H1 (cell line): ENCODE results near the gene INO80C. TPM values are rescaled to one million over a fixed set of nuclear protein-coding genes. Genes with fewer than 3 reads are reported as not detected.

Experiments used
- CTCF ChIA-PET: fragments of 300-600 bp; sonication (Branson Sonifier 250); formaldehyde crosslinking; loops from one replicate; lab custom pipeline; 2021; ENCODE audit not compliant: partially characterized antibody; lab: Charles Lee
- POLR2A ChIA-PET: fragments of 300-600 bp; sonication (Branson Sonifier 250); formaldehyde crosslinking; loops from one replicate; lab custom pipeline; 2021; ENCODE audit warnings: inconsistent platforms; ENCODE audit not compliant: partially characterized antibody; lab: Charles Lee
- DNase-seq, 2 experiments: peaks; one replicate each; pipeline versions ENCODE4 v3.0.0 to v3.0.0-alpha.2; 2010 to 2022; ENCODE audit warnings: low spot score in 2 of 2, low read depth in 1 of 2, mixed read lengths in 1 of 2
- FAIRE-seq: peaks from 2 replicates; lab custom pipeline; 2011; peaks lifted over from hg19 to GRCh38; lab: Jason Lieb, UNC
- H2AFZ ChIP-seq: 2 replicates; pipeline ENCODE4 v1.8.1; 2012; ENCODE audit warnings: low read length, inconsistent platforms
- H2AK5ac ChIP-seq: 2 replicates; pipeline ENCODE4 v1.6.1; 2013; ENCODE audit warnings: low read depth, low read length
- H2BK120ac ChIP-seq: replicated peaks from 2 replicates; pipeline ENCODE3; 2013; ENCODE audit warnings: low read depth, low read length, inconsistent platforms
- H2BK12ac ChIP-seq: 2 replicates; pipeline ENCODE4 v1.6.1; 2013; ENCODE audit warnings: low read depth, low read length
- H2BK15ac ChIP-seq: 2 replicates; pipeline ENCODE4 v1.6.1; 2013; ENCODE audit warnings: low read length
- H2BK20ac ChIP-seq: 2 replicates; pipeline ENCODE4 v1.6.1; 2013; ENCODE audit warnings: low read length
- H2BK5ac ChIP-seq: 2 replicates; pipeline ENCODE4 v1.6.1; 2013; ENCODE audit warnings: low read depth, low read length
- H3K14ac ChIP-seq: 2 replicates; pipeline ENCODE4 v1.6.1; 2013; ENCODE audit warnings: inconsistent platforms; ENCODE audit not compliant: insufficient read length
- H3K18ac ChIP-seq: 2 replicates; pipeline ENCODE4 v1.6.1; 2013; ENCODE audit warnings: low read length; ENCODE audit errors: extremely low read depth
- H3K23ac ChIP-seq: 2 replicates; pipeline ENCODE4 v1.6.1; 2013; ENCODE audit warnings: inconsistent platforms; ENCODE audit not compliant: insufficient read length
- H3K23me2 ChIP-seq: 2 replicates; pipeline ENCODE4 v1.6.1; 2013; ENCODE audit warnings: low read depth, low read length
- H3K27ac ChIP-seq: 2 replicates; pipeline ENCODE4 v1.6.1; 2011; ENCODE audit warnings: low read depth, low read length, inconsistent platforms
- H3K27me3 ChIP-seq, 4 experiments: replicated peaks in 1 of 4; 1 replicate in 1 of 4; 2 replicates in 3 of 4; pipeline versions ENCODE4 v1.6.1 to v1.8.1; 2011 to 2013; ENCODE audit warnings: low read length in 3 of 4, mild to moderate bottlenecking in 3 of 4, inconsistent platforms in 2 of 4, mixed read lengths in 2 of 4, moderate library complexity in 1 of 4; ENCODE audit not compliant: control insufficient read depth in 3 of 4, insufficient read depth in 3 of 4; ENCODE audit errors: extremely low read depth in 1 of 4
- H3K36me3 ChIP-seq, 4 experiments: 2 replicates each; pipeline versions ENCODE4 v1.6.1 to v1.8.1; 2011 to 2013; ENCODE audit warnings: mild to moderate bottlenecking in 4 of 4, low read length in 3 of 4, moderate library complexity in 2 of 4, control low read depth in 1 of 4, inconsistent platforms in 1 of 4; ENCODE audit not compliant: insufficient read depth in 4 of 4, control insufficient read depth in 2 of 4
- H3K4ac ChIP-seq: replicated peaks from 2 replicates; pipeline ENCODE3; 2013; ENCODE audit warnings: low read length, low read depth, mixed read lengths, inconsistent platforms; ENCODE audit not compliant: insufficient read length
- H3K4me1 ChIP-seq, 4 experiments: replicated peaks in 1 of 4; 1 replicate in 1 of 4; 2 replicates in 3 of 4; pipeline versions ENCODE4 v1.6.1 to v1.8.1; 2011 to 2013; ENCODE audit warnings: low read length in 3 of 4, inconsistent platforms in 2 of 4, mixed read lengths in 1 of 4; ENCODE audit not compliant: insufficient read depth in 4 of 4, control insufficient read depth in 3 of 4
- H3K4me2 ChIP-seq, 2 experiments: 2 replicates each; pipeline versions ENCODE4 v1.6.1 to v1.8.1; 2011 to 2013; ENCODE audit warnings: low read depth in 2 of 2, low read length in 2 of 2, control low read depth in 1 of 2, inconsistent platforms in 1 of 2, mild to moderate bottlenecking in 1 of 2; ENCODE audit not compliant: insufficient read depth in 1 of 2
- H3K4me3 ChIP-seq, 4 experiments: fragments of 200-600, 300-600 bp in 1 of 4; sonication (generic), shearing (Covaris generic), sonication (Bioruptor Twin) in 1 of 4; 2 replicates each; pipeline versions ENCODE4 v1.5.1 to v1.8.1; 2011 to 2016; ENCODE audit warnings: low read length in 4 of 4, low read depth in 3 of 4, control low read depth in 2 of 4, inconsistent platforms in 2 of 4, mild to moderate bottlenecking in 2 of 4, mixed read lengths in 1 of 4, moderate library complexity in 1 of 4; ENCODE audit not compliant: insufficient read depth in 2 of 4; ENCODE audit errors: extremely low read depth in 1 of 4
- H3K56ac ChIP-seq: replicated peaks from 2 replicates; pipeline ENCODE3; 2013; ENCODE audit warnings: low read depth, mild to moderate bottlenecking, mixed read lengths, low read length, inconsistent platforms; ENCODE audit not compliant: insufficient read length
- H3K79me1 ChIP-seq: 2 replicates; pipeline ENCODE4 v1.6.1; 2013; ENCODE audit warnings: low read depth, low read length, control low read depth
- H3K79me2 ChIP-seq, 2 experiments: 2 replicates each; pipeline versions ENCODE4 v1.6.1 to v1.8.1; 2012 to 2013; ENCODE audit warnings: low read length in 2 of 2, mild to moderate bottlenecking in 2 of 2, inconsistent platforms in 1 of 2; ENCODE audit not compliant: insufficient read depth in 2 of 2, control insufficient read depth in 1 of 2
- H3K9ac ChIP-seq, 4 experiments: replicated peaks in 1 of 4; 1 replicate in 1 of 4; 2 replicates in 3 of 4; pipeline versions ENCODE4 v1.6.1 to v1.8.1; 2011 to 2013; ENCODE audit warnings: low read depth in 3 of 4, low read length in 3 of 4, control low read depth in 2 of 4, mild to moderate bottlenecking in 2 of 4, moderate library complexity in 2 of 4, inconsistent platforms in 1 of 4; ENCODE audit errors: extremely low read depth in 1 of 4
- H3K9me3 ChIP-seq, 2 experiments: 2 replicates each; pipeline versions ENCODE4 v1.6.1 to v1.8.1; 2012 to 2013; ENCODE audit warnings: mild to moderate bottlenecking in 2 of 2, moderate library complexity in 2 of 2, control low read depth in 1 of 2, inconsistent platforms in 1 of 2, low read depth in 1 of 2, low read length in 1 of 2, mixed read lengths in 1 of 2; ENCODE audit not compliant: insufficient read depth in 2 of 2
- H4K20me1 ChIP-seq, 2 experiments: replicated peaks in 1 of 2; 2 replicates each; pipeline versions ENCODE3 to v1.8.1; 2011 to 2013; ENCODE audit warnings: inconsistent platforms in 2 of 2, low read length in 2 of 2, mild to moderate bottlenecking in 1 of 2; ENCODE audit not compliant: insufficient read depth in 2 of 2, control insufficient read depth in 1 of 2
- H4K5ac ChIP-seq: 2 replicates; pipeline ENCODE4 v1.6.1; 2013; ENCODE audit warnings: low read length, low read depth, mixed read lengths, inconsistent platforms; ENCODE audit not compliant: insufficient read length
- H4K8ac ChIP-seq: 2 replicates; pipeline ENCODE4 v1.8.0; 2013; ENCODE audit warnings: mild to moderate bottlenecking, moderate library complexity, low read length, inconsistent platforms; ENCODE audit not compliant: insufficient read depth; ENCODE audit errors: extremely low read depth
- H4K91ac ChIP-seq: replicated peaks from 2 replicates; pipeline ENCODE3; 2013; ENCODE audit warnings: low read length, mixed read lengths, inconsistent platforms; ENCODE audit not compliant: insufficient read length
- BACH1 ChIP-seq: IDR thresholded peaks from 2 replicates; pipeline ENCODE4 v1.6.1; 2012; ENCODE audit warnings: low read length, improper control_type of control experiment
- SRF ChIP-seq: IDR thresholded peaks from 2 replicates; pipeline ENCODE4 v1.6.1; 2011; ENCODE audit warnings: mild to moderate bottlenecking, low read depth, low read length, moderate library complexity
- WGBS, 2 experiments: shearing (Covaris generic) in 1 of 2; methylation state at CpG; one replicate each; pipeline versions ENCODE4 v1.1.6 to v1.1.7; 2013 to 2015; ENCODE audit warnings: low lambda C conversion rate in 2 of 2, mixed read lengths in 2 of 2, inconsistent platforms in 1 of 2, low coverage in 1 of 2, missing lambda C conversion rate in 1 of 2; ENCODE audit not compliant: insufficient replicate concordance in 2 of 2, insufficient coverage in 1 of 2, insufficient read length in 1 of 2; ENCODE audit errors: extremely low coverage in 1 of 2, missing lambda C conversion rate in 1 of 2; 5-methylcytosine and 5-hydroxymethylcytosine counted together
- polyA plus RNA-seq, 7 experiments: library from polyadenylated mRNA; depleted of rRNA in 3 of 7; stranded (reverse) in 5 of 7; unstranded in 2 of 7; fragments of >200 nt in 5 of 7; fragments of 200-250 nt in 2 of 7; gene quantifications; 1 replicate in 5 of 7; 2 replicates in 1 of 7; 4 replicates in 1 of 7; pipeline versions ENCODE4 v1.2.1 to v1.2.3, GENCODE V29; 2011 to 2013; ENCODE audit warnings: missing spikeins in 2 of 7, mixed read lengths in 2 of 7
- total RNA-seq: library from RNA; stranded (reverse); fragmentation: NEBNext Ultra II Directional; extraction: Animal tissue kit (Norgen Biotek cat#: 25700); gene quantifications from 2 replicates; pipeline ENCODE4 v1.2.1, GENCODE V29; 2021

Gene INO80C
- total and polyA plus RNA-seq, 2 of the 8 experiments (the other 6 are each of a cell fraction or from before 2014, with no cell fraction given): 30.1 to 48.9 TPM

DNA sequence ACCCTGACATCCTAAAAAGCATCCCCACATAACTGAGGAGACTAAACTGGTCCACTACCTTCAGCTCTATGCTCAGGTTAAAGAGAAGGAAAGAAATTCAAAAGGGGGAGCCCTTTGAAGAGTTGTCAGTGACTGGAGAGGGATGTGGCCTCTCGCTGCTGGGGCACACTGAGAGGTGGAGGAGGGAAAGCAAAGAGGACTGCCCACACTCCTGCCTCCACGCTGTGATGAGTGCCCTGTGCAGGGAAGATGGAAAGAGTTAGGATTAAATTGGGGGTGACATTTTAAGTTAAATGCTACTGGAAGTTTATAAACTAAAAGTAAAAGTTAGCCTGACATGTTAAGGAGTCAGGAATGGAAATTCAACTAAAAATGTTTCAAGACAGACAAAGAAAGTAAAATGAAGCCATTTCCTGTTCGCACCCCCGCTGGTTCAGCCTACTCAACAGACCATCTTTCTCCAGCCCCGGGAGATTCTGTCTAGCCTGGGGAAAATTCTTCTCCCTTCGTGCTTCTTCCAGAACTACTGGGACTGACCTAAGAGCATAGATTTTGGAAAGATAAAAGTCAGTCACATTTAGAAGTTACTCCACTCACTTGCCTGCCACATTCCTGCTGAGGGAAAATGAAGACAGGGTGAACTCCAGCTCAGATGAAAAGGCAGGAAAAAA, 17.8 kb upstream of the INO80C start:
- H2BK5ac ChIP-seq: peak overlapping the region; percentile 12; the same call in 1 of the 2 replicates
- WGBS, 2 experiments: 59% methylated on average over 6 of the region's 6 CpGs; no CpG with 5 or more reads in 1 of the 2 experiments
- TF ChIP-seq BACH1: no peak
- no peak for TF ChIP-seq SRF
- no peak overlapping the region for H3K4me2 ChIP-seq
- H3K79me1 ChIP-seq: no peaks in the 10 kb centered on the region
- H3K23ac ChIP-seq: no peak overlapping the region
- no peak for FAIRE-seq
- DNase-seq: no peak
- H3K4me3 ChIP-seq: no peak overlapping the region
- no peak overlapping the region for H2BK20ac ChIP-seq
- no peak overlapping the region for H4K8ac ChIP-seq
- no peak overlapping the region for H2AK5ac ChIP-seq
- no peak overlapping the region for H4K91ac ChIP-seq
- H3K9me3 ChIP-seq: no peaks in the 10 kb centered on the region
- ChIA-PET CTCF (interaction anchor here (1.0 kb wide), 2 partner anchors 11 to 16 kb away, joined by 3 read pairs; no protein-coding TSS in a partner anchor), POLR2A (interaction anchor here (0.6 to 1.7 kb wide), 6 partner anchors 10 to 1001 kb away, joined by 3 to 5 read pairs (median 3); no protein-coding TSS in a partner anchor)
- peak overlapping the region; percentile 46; the same call in 1 of the 2 replicates for H2AFZ ChIP-seq
- no peak overlapping the region for H3K14ac ChIP-seq
- peak overlapping the region; percentile 10; the same call in 1 of the 2 replicates for H2BK12ac ChIP-seq
- H3K23me2 ChIP-seq: no peaks in the 10 kb centered on the region
- H3K27ac ChIP-seq: no peak overlapping the region
- H3K79me2 ChIP-seq: no peaks in the 10 kb centered on the region
- no peak overlapping the region for H3K18ac ChIP-seq
- H2BK120ac ChIP-seq: no peak overlapping the region
- no peak overlapping the region for H3K9ac ChIP-seq
- no peaks in the 10 kb centered on the region for H4K20me1 ChIP-seq
- no peaks in the 10 kb centered on the region for H3K36me3 ChIP-seq
- peaks cover 0 to 8% (median 5%) of the 10 kb centered on the region in 4 experiments; a peak in 4 of 7 replicates for H3K4me1 ChIP-seq
- H4K5ac ChIP-seq: no peak overlapping the region
- H3K56ac ChIP-seq: no peak overlapping the region
- H3K27me3 ChIP-seq: no peaks in the 10 kb centered on the region
- no peak overlapping the region; the same call in 1 of the 2 replicates for H2BK15ac ChIP-seq
- no peak overlapping the region for H3K4ac ChIP-seq
